GM19240 (cell line): ENCODE data around the gene ABHD17C.

Experiments
- DNase-seq: peaks from one replicate; pipeline ENCODE4 v3.0.0; 2011; ENCODE audit warnings: low spot score; ENCODE audit not compliant: insufficient read length

Gene ABHD17C

DNA sequence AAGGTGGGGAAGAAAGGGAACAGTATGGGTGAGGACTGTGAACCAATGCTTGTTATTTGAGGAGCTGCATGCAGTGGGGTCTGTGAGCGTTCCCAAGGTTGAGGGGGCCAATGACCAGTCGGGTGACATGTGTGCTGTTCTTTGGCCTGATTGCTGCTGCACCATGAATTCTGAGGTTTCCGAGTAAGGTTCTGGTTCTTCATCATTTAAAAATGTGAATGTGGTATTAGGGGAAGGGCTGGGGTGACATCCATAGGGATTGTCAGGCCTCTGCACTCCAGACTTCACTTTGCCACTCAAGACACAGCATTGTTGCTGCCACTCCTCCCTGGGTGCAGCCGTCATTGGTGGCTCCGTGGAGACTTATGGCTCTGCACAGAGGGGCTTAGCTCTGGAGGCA lies 32.5 kb downstream of the ABHD17C start:
- no peak for DNase-seq

DNA sequence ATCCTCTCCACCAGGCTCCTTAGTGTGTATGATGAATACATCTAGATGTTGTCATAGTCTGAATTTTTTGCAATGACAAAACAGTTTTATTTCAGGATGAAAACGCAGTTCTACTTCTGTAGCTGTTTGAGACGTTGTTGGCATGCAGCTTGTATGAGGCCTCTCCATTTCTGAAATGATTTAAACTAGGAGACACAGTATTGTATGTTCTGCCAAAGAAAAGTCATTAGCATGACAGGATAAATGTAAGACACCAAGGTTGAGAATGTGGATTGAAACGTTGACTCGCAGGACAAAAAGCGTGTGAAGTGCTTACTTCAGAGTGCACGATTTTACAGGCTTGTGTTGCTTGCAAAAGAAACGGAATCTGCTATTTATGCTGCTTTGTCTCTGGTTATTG lies 35.3 kb downstream of the ABHD17C start:
- no peak for DNase-seq

DNA sequence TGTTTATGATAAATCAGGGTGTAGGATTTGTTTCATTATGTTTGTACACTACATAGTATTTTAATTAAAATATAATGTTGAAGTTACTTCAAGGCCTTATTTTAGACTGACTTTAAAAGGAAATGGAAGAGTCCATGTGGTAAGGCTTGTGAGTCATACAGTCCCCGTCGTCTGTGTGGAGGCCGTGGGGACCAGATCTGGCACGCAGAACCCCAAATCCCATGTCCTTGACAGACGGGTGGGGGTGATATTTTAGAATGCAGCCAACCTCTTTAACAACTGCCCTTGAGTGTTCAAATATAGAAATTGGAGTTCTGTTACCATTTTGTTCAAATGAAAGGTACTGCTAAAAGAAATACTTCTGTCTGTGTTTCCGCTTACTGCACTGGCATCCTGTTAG lies 35.8 kb downstream of the ABHD17C start:
- DNase-seq = no peak

DNA sequence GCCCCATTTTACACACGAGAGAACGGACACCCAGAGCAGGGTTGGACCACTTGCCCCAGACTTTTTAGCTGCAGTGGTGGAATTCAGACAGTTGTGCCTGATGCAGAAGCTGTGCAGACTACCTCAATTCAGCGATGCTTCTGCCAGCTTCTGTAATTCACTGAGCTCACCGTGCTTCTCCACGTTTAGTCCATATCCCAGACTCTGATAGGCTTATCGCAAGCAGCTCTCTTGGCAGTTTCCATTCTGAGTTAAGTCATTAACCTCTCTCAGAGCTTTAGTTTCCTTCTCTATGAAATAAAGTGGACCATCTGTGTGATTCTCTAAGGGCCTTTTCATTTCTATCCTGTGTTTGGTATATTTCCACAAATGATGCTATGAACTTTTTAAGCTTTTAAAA lies 37.1 kb downstream of the ABHD17C start:
- DNase-seq = no peak

DNA sequence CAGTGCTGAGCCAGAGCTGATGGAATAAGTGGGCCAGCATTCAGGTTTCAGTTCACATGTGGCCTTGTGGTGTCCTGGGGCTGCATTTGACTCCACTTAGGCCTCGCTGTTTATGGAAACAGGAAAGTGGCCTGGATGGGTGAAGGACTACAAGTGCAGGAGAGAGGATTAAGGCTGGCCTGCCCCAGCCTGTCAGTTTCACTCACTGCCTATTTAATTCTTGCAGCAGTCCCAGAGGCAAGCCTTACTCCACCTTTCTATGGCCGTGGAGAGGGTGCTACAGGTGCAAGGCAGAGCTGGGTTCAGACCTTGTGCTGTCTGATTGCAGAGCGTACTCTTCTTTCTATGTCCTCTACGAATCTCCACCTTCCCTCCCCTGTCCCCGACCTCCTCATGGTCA lies 37.7 kb downstream of the ABHD17C start:
- no peak for DNase-seq

DNA sequence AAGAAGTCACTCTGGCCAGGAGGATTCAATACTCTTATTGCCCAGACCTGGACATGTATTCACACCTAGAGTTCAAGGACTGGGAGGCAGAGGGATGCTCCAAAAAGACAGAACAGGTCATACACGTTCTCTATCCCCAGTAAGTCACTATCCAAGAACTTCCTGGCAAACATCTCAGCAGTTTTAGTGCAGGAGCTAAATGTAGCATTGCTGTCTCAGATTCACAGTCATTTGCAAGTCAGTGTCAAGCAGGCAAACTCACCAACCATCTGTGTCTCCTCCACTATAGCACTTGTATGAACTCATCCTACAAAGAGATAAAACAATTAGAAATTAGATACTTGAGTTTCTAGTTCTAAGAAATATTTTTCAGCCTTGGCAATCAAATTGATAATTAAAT lies 38.4 kb downstream of the ABHD17C start:
- no peak for DNase-seq

DNA sequence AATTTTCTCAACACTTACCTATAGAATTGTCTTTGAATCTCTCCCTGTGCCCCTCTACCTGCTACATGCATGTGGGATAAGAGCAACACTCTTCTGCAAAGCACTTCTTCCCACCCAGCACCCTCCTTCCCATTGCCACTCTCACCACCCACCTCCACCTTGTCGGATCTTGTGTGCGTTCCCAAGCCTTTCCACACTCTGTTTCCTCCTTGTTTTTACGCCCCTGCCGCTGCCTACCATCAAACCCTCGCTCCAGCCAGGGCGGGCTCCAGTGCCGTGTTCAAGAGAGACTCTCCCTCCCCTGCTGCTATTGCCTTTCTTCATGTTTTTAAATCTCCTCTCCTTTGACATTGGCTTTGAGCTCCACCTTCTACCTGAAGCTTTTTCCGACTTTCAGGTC lies 40.2 kb downstream of the ABHD17C start:
- DNase-seq = no peak

DNA sequence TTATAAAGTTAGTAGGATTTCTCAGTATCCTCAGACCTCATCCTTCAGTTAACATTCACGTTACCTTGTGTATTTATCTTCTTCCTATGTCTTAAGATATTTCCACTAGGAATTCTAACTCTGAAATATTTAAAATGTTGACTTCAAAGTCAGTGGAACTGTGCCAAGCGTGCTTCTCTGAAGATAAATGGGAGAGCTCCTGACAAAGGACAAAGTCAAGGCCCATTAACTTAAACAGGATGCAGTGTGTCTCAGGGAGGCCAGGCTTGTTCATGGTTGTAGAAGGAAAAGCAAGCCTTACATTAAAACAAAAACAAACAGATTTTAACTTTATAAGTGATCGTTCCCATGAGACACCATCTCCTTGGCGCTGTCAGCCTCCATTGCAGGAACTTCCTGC lies 41.5 kb downstream of the ABHD17C start:
- DNase-seq = no peak

DNA sequence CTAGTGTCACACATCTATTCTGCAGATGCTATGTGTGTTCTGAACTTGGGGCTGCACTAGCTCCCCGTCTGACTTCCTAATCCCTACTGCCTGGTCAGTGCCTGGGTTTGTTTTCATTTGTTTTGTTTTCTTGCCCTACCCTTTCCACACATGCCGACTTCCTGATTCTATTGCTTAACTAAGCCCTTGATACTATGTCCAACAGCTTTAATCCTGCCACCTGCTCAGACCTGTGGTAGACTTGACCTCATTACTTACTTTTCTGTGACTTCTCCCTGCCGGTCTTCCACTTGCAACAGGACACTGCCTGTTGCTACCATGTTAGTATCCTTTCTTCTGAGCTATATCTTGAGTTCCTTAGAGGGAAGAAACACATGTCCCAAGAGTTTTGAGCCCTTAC lies 44.8 kb downstream of the ABHD17C start:
- DNase-seq = no peak

DNA sequence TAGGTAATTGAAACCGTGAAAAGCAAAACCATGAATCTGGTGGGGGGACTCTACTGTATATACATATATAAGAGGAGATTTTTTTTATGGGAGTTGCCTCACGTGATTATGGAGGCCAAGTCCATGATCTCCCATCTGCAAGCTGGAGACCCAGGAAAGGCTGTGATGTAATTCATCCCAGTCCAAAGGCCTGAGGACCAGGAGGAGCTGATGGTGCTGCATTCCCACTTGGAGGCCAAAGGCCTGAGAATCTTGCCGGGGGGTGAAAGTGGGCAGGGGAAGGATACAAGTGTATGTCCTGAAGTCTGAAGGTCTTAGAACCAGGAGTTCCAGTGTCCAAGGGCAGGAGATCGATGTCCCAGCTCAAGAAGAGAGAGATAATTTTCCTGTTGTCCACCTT lies 47.0 kb downstream of the ABHD17C start:
- no peak for DNase-seq

DNA sequence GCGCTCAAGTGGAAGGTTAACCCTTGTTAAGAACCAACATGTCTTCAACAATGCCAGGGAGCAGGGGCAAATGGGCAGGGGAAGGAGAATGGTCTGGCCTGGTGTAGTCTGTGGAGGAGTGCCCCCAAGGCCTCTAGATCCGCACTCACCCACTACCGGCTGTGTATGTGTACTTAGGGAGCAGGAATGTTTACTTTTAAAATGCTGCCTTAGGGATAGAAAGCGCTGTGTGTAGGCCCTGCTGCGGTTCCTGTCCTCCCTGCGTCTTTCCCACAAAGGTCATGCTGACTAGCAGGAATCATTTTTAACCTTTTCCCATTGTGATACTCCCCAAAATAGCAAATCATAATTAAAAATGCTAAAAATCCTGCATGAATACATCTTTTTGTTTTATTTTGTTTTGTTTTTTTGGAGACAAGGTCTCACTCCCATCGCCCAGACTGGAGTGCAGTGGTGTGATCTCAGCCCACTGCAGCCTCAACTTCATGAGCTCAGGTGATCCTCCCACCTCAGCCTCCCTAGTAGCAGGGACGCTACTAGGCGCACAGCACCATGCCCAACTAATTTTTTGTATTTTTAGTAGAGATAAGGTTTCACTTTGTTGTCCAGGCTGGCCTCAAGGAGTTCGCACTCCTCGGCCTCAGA lies 48.2 kb downstream of the ABHD17C start:
- DNase-seq = no peak

DNA sequence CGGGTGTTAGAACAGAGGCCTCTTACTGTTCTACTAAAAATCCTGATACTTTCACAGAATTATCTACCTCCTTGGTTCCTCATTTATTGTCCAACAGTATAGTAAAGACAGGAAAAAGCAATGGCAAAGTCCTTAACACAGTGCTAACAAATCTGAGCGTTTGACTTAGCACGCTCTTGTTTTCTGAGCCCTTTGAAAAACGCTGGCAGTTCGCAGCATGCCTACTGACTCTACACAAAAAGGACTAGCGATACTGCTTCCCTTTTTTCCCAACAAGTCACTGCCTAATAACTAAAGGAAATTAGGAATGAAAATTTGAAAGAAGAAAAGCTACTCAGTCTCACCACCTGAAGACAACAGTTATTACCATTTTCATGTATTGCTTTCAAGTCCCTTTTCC lies 49.3 kb downstream of the ABHD17C start:
- DNase-seq = no peak

DNA sequence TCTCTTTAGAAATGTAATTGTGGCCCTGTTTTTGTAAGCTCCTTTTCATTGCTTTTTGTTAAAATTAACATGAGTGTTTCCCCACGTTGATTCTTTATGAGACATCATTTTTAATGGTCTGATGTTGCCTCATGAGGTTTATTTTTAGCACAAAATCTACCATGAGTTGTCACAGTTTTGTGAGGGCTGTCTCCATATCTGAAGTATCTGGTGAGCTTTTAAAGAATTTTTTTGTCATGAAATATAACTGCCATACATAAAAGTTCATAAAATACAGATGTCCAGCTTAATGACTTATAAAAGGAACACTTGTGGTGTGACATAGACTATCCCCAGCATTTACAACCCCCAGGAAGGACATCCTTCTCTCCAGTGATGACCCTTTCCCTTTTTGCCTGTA lies 49.7 kb downstream of the ABHD17C start:
- DNase-seq = no peak

DNA sequence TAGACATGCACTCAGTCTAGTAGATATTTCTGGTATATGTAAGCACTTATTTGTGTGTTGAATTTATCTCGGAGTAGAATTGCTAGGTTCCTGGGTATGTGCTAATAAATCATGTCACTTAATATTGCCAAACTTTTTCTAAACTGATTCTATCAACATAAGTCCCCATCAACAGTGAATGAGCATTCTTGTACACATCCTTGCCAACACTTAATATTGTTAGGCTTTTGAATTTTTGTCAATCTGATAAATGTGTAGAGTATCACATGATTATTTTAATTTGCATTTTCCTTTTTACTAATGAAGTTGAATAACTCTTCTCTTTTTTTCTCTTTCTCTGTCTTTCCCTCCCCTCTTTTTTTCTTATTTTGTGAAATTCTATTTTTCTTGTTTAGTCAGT lies 50.8 kb downstream of the ABHD17C start:
- DNase-seq = no peak

DNA sequence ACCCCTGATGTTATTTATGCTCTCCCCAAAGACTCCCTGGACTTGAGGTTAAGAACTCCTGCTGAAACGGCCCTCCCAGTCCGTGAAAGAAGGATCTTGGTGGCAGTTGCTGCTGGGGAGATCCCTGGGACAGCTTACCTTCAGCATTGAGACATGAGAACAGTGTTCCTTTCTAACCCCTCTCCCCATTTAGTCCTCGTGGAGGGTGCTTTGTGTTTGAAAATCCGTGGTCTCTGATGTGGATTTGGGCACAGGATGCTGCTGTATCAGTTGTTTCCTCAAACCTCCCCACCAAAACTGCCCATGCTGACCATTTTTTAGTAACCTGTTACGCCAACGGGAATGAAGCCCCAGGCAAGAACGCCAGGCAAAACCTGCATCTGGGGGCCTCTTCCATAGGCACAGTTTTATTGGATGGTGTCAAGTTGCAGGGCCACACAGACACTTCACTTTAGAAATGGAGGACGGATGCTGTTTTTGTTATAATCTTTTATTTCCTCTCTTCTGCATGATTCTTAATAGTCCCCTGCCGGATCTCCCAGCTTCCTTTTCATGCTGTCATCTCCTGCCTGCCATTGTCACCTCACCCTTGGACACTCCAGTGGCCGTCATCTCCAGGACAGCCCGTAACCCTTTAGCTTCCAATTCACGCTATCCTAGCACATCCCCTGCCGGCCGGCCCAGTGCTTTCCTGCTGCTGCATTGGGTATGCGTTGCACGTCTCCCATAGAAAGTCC lies 52.4 kb downstream of the ABHD17C start:
- DNase-seq = no peak

DNA sequence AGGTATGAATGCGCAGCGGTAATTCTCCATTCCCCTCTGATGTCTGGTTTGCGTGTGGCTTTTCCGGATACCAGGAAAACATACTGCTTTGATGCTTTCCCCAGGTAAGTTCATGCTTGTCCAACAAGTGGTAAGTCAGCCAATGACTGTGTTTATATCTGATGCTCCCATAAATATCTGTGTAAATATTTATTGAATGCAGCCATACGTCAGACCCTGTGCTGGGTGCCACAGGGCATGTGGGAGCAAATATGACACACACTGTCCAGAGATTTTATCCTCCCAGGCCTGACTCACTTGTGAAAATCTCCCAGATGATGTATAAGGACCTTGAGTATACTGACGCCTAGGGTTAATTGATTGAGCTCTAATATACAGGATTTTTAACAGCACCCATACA lies 54.5 kb downstream of the ABHD17C start:
- no peak for DNase-seq

DNA sequence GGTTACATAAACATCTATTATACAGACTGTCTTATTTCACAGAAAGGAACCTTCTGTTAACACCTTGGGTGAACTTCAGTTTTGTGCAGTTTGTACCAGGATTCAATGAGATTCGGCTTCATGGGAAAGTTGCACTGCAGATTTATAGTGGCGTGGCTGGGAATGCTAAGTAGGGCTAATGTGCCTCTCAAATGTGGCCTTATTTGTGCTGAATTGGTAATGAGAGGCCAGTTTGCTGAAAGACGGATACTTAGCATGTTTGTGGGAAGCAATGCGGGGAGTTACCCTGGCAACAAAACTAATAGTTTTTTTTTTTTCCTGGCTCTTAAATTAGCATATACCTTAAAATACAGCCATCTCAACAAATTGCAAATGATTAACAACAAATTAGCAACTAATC lies 55.5 kb downstream of the ABHD17C start:
- DNase-seq = no peak

DNA sequence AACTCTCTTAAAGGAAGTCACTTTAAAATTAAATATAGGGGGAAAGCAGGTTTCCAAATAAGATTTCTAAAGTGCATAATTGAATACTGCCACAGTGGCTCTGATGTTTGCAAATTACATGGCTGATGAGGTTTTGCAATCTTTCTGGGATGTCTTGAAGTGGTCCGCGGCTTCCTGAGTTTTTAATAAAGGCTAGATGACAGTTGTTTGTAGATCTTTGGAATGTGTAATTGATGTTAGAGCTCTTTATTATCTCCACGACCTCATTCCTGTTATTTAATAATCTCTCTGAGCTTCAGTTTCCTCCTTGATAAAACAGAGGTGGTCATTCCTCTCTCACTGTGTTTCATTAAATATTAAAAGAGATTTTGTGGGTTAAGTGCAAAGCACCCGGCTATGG lies 57.1 kb downstream of the ABHD17C start:
- no peak for DNase-seq

DNA sequence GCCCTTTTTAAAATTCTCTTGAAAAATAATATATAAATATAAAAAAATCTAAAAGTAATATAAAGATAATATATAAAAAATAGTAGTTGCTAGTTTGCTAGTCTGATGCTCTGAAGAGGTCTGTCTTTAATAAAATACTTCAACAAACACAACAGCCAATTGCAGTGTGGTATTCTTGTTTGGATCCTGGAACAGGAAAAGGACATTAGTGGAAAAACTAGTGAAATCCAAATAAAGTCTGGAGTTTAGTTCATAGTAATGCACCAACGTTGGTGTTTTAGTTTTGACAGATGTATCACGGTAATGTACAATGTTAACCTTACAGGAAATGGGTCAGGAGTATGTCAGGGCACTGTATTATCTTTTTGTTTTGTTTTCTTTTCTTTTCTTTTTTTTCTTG lies 58.1 kb downstream of the ABHD17C start:
- no peak for DNase-seq

DNA sequence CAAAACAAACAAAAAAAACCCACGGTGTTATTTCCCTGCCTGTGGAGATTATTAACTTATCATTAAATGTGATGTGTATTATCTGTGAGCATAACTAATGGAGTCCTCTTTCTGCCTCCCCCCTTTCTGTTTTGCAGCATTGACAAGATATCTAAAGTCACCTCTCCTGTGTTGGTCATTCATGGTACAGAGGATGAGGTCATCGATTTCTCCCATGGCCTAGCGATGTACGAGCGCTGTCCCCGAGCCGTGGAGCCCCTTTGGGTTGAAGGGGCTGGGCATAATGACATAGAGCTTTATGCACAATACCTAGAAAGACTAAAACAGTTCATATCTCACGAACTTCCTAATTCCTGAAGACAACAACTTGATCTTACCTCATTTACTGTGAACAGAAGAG lies 58.9 kb downstream of the ABHD17C start:
- DNase-seq = no peak

DNA sequence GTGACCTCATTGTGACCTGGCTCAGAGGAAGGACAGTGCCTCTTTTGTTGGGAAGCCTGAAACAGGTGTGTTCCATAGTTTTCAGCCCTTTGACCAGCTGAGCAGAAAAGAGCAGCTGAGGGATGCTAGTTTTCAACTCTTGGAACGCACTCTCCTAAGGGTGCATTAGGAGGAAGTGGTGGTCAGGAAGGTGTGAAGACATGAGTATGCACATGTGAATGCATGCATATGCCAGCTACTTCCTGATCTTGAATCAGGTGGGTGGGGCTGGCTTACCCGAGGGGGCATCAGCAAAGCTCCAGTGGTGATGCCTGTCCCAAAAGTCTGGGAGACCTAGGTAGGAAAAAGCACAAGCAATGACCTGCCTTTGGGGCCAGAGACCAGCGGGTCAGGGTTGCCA lies 60.8 kb downstream of the ABHD17C start:
- DNase-seq = no peak

DNA sequence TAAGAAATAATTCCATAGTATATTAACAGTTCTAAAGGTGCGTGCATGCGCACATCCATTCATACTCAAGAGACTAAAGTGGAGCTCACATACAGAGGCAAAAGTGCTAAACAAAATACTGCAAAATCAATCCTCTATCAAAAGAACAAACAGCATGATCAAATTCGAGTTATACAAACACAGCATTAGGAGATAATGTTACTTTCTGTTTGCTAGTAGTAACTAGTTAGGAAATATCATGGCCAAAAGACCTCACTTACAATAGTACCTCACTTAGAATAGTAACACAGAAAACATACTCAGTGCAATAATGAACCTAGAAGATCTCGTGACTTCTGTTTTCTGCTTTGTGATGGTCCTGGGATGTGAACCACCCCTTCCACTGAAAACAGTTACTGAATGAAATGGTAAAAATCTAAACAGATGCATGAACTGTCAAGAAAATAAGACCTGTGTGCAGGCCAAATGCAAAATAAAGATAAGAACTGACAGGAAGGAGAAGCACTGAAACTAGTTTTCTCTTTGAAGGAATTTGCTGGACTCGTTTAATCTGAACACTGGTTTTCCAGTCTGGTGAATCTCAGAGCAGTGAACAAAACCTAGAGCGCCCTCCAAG lies 63.1 kb downstream of the ABHD17C start:
- no peak for DNase-seq

DNA sequence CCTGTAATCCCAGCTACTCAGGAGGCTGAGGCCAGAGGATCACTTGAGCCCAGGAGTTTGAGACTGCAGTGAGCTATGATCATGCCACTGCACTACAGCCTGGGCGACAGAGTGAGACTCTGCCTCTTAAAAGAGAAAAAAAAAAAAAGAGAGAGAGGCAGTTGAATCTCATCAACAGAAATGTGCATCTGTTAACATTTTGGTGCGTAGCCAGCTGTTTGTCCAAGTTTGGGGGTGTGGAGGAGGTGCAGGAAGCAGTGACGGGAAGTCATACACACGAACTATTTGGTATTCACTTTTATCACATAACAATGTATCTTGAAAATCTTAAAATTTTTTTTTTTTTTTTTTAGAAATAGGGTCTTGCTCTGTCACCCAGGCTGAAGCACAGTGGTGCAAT lies 65.8 kb downstream of the ABHD17C start:
- no peak for DNase-seq
